ENCODE results near the gene ING5.

Gene ING5

GRCh38 chr2:241736111-241736510 is 34.3 kb downstream of the ING5 start:
- no peaks in the 10 kb centered on the region for H3K27me3 ChIP-seq
- H3K27ac ChIP-seq = no peak overlapping the region
- peaks cover 0 to 12% (median 0%) of the 10 kb centered on the region in 3 donors for H3K36me3 ChIP-seq
- H3K9me3 ChIP-seq = no peaks in the 10 kb centered on the region
- TF ChIP-seq, protein P1, sequence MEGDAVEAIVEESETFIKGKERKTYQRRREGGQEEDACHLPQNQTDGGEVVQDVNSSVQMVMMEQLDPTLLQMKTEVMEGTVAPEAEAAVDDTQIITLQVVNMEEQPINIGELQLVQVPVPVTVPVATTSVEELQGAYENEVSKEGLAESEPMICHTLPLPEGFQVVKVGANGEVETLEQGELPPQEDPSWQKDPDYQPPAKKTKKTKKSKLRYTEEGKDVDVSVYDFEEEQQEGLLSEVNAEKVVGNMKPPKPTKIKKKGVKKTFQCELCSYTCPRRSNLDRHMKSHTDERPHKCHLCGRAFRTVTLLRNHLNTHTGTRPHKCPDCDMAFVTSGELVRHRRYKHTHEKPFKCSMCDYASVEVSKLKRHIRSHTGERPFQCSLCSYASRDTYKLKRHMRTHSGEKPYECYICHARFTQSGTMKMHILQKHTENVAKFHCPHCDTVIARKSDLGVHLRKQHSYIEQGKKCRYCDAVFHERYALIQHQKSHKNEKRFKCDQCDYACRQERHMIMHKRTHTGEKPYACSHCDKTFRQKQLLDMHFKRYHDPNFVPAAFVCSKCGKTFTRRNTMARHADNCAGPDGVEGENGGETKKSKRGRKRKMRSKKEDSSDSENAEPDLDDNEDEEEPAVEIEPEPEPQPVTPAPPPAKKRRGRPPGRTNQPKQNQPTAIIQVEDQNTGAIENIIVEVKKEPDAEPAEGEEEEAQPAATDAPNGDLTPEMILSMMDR (IDR thresholded peaks at IDR 0.05) = no peak
- intact Hi-C loops (cut with DNase I; ENCODE audit: low total_unique reads) = no loop called here
- DNase-seq = no peak
- peaks cover 0 to 17% (median 13%) of the 10 kb centered on the region in 4 donors for H3K4me1 ChIP-seq
- H3K4me3 ChIP-seq = no peak overlapping the region

- DNase-seq = no peak
- Histone ChIP-seq H3K36me3 (peaks cover 0 to 21% (median 0%) of the 10 kb centered on the region in 3 donors), H3K27ac (no peak overlapping the region), H3K9me3 (no peaks in the 10 kb centered on the region), H3K4me1 (peaks cover 0 to 17% (median 13%) of the 10 kb centered on the region in 4 donors), H3K27me3 (no peaks in the 10 kb centered on the region), H3K4me3 (no peak overlapping the region)
- intact Hi-C loops (cut with DNase I; ENCODE audit: low total_unique reads) = no loop called here
- TF ChIP-seq, protein P1 (IDR thresholded peaks at IDR 0.05) = no peak
These were observed 36.3 kb downstream of the ING5 start for GRCh38 chr2:241738040-241738686.

DNA sequence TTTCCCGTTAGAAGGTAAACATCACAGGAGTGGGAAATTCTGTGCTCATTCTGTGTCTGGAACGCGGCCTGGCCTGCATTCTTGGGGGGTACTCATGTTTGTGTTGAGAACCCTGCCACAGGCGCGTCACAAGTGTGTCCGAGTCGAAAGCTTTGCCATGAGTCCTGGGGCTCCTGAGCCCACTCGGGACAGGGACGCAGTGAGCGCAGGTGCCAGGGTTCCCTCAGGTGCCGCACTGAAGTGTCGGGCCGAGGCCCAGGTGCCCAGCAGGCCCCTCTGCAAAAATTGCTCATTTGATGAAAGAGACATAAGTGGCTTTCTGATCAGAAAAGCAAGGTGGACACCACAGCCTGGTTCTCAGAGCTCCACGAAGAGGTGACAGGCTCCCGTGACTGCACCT is 37.3 kb downstream of the ING5 start:
- no peak for DNase-seq
- intact Hi-C loops (cut with DNase I; ENCODE audit: low total_unique reads) = no loop called here
- TF ChIP-seq, protein P1 (IDR thresholded peaks at IDR 0.05) = no peak
- no peak overlapping the region for H3K27ac ChIP-seq
- H3K4me1 ChIP-seq = peaks cover 0 to 12% (median 9%) of the 10 kb centered on the region in 4 donors
- no peak overlapping the region for H3K4me3 ChIP-seq
- no peaks in the 10 kb centered on the region for H3K9me3 ChIP-seq
- H3K36me3 ChIP-seq = peaks cover 8 to 32% (median 10%) of the 10 kb centered on the region in 3 donors
- no peaks in the 10 kb centered on the region for H3K27me3 ChIP-seq

DNA sequence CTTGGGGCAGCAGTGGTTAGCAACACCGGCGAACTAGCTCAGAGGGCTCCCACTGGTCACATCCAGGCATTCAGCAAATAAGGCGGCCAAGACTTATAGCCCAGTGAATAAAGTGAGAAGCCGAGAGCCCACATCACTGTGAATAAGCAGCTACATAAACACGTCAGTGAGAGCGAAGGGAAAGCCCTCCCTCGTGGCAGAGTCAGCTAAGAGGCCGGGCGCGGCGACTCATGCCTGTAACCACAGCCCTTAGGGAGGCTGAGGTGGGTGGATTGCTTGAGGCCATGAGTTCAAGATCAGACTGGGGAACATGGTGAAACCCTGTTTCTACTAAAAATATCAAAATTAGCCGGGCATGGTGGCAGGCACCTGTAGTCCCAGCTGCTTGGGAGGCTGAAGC is 37.8 kb downstream of the ING5 start:
- Histone ChIP-seq H3K9me3 (no peaks in the 10 kb centered on the region), H3K27me3 (no peaks in the 10 kb centered on the region), H3K36me3 (peaks cover 12 to 36% (median 15%) of the 10 kb centered on the region in 3 donors), H3K4me3 (no peak overlapping the region), H3K27ac (no peak overlapping the region), H3K4me1 (peaks cover 0 to 12% (median 8%) of the 10 kb centered on the region in 4 donors)
- intact Hi-C loops (cut with DNase I; ENCODE audit: low total_unique reads) = no loop called here
- no peak for DNase-seq
- TF ChIP-seq, protein P1 (IDR thresholded peaks at IDR 0.05) = no peak

DNA sequence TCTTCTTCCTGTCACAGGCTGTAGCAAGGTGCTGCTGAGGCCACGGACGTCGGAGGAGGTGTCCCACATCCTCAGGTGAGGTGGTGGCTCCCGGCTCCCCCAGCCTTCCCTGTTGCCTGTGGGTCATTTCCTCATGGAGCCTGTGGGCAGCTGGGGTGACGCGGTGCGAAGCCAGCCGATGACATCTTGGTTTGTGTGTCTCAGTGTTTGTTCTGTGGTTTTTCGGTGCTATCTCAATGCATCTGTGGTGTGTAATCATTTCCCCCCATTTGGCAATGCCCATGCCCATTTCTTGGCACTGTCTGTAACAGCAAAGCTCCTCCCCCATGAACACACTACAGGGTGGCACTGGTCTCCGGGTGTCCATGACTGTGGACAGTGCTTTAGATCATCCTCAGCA is 39.2 kb downstream of the ING5 start:
- TF ChIP-seq, protein P1 (IDR thresholded peaks at IDR 0.05) = no peak
- peaks cover 0 to 2% (median under 1%) of the 10 kb centered on the region in 4 donors for H3K4me1 ChIP-seq
- DNase-seq = no peak
- H3K27me3 ChIP-seq = no peaks in the 10 kb centered on the region
- no peaks in the 10 kb centered on the region for H3K9me3 ChIP-seq
- H3K4me3 ChIP-seq = no peak overlapping the region
- peaks cover 25 to 49% (median 28%) of the 10 kb centered on the region in 3 donors for H3K36me3 ChIP-seq
- H3K27ac ChIP-seq = no peak overlapping the region
- intact Hi-C loops (cut with DNase I; ENCODE audit: low total_unique reads) = no loop called here

All from tibial artery (tissue), 4 donors.